DOHH2 (cell line): ENCODE measurements around the gene SGPL1.

Experiments used
- EZH2phosphoT487 ChIP-seq: fragments of 200-600 bp; sonication (generic); IDR thresholded peaks from 2 replicates; pipeline ENCODE4 v1.6.1; 2017; ENCODE audit warnings: borderline replicate concordance, mild to moderate bottlenecking, antibody characterized with exemption, low read length, moderate library complexity, mixed read lengths
- TF ChIP-seq, protein P1 (sequence below): fragments of 200-600 bp; sonication (generic); IDR thresholded peaks from one replicate; pipeline ENCODE4 v1.5.1; 2014; ENCODE audit warnings: antibody characterized with exemption, mild to moderate bottlenecking, low read depth, low read length; ENCODE audit not compliant: poor library complexity, severe bottlenecking

DNA sequence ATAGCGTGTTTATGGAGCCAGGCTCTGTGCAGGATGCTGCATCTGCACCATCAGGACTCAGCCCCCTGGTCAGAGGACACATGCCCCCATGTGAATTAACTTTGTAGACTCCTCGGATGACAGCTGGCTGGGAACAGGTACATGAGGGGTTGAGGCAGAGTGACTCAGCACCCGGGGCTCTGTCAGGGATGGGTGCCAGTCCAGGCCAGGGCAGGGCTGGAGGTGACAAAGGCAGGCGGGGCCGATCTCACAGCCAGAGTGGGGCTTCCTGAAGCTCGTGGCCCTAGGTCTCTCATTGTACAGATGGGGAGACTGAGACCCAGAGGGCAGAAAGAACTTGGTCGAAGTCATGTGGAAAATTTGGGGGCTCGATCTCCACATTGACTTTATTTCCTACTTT is 107.9 kb downstream of the SGPL1 start:
- TF ChIP-seq, protein P1, sequence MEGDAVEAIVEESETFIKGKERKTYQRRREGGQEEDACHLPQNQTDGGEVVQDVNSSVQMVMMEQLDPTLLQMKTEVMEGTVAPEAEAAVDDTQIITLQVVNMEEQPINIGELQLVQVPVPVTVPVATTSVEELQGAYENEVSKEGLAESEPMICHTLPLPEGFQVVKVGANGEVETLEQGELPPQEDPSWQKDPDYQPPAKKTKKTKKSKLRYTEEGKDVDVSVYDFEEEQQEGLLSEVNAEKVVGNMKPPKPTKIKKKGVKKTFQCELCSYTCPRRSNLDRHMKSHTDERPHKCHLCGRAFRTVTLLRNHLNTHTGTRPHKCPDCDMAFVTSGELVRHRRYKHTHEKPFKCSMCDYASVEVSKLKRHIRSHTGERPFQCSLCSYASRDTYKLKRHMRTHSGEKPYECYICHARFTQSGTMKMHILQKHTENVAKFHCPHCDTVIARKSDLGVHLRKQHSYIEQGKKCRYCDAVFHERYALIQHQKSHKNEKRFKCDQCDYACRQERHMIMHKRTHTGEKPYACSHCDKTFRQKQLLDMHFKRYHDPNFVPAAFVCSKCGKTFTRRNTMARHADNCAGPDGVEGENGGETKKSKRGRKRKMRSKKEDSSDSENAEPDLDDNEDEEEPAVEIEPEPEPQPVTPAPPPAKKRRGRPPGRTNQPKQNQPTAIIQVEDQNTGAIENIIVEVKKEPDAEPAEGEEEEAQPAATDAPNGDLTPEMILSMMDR = no peak
- TF ChIP-seq EZH2phosphoT487 = no peak
